HG02938 (cell line): Measurements from ENCODE around the gene KIAA1549.
"Not testable (repeated sequence)": the region's sequence is repeated elsewhere in the genome, so short reads cannot be mapped to it uniquely, and the experiment has no call there.

Experiments
- ATAC-seq: cut with Tn5 transposase; IDR thresholded peaks from one replicate; pipeline ENCODE4 v1.9.1; 2021; ENCODE audit warnings: mild to moderate bottlenecking, moderate library complexity; ENCODE audit not compliant: unreplicated experiment

KIAA1549 gene

GRCh38 chr7:138945154-138945553, 36.0 kb downstream of the KIAA1549 start:
- ATAC-seq = no peak

DNA sequence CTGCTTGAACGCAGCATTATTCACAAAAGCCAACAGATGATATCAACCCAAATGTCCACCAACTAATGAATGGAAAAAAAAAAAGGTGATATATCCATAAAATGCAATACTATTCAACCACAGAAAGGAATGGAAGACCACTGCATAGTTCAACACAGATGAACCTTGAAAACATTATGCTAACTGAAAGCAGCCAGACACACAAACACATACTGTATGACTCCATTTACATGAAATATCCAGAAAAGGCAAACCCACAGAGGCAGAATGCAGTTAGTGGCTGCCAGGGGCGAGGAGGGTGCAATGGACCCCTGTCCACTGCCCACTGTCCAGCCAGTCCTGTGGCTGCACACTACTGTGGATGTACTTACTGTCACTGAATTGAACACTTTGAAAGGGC, 36.6 kb downstream of the KIAA1549 start:
- ATAC-seq = no peak

GRCh38 chr7:138943061-138943460, 38.1 kb downstream of the KIAA1549 start:
- no peak for ATAC-seq

DNA sequence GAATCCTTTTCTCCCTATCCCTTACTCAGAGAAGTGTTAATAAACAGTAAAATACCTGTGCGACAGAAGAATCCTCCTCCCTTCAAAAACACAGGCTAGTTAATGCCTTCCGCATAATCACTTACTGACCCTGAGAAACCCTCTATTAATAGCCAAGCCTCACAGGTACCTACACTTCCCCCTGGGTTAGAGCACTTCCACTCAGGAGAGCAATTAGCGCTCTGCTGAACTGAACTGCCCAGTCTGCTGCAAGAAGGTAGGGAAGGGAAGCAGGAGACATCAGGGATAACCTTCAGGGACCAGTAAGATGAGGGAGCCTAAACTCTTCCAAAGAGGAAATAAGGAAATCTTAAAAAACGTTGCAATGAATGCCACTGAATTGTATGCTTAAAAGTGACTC, 39.6 kb downstream of the KIAA1549 start:
- no peak for ATAC-seq

DNA sequence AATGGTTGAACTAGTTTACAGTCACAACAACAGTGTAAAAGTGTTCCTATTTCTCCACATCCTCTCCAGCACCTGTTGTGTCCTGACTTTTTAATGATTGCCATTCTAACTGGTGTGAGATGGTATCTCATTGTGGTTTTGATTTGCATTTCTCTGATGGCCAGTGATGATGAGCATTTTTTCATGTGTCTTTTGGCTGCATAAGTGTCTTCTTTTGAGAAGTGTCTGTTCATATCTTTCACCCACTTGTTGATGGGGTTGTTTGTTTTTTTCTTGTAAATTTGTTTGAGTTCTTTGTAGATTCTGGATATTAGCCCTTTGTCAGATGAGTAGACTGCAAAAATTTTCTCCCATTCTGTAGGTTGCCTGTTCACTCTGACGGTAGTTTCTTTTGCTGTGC, 40.6 kb downstream of the KIAA1549 start:
- not testable (repeated sequence) for ATAC-seq

DNA sequence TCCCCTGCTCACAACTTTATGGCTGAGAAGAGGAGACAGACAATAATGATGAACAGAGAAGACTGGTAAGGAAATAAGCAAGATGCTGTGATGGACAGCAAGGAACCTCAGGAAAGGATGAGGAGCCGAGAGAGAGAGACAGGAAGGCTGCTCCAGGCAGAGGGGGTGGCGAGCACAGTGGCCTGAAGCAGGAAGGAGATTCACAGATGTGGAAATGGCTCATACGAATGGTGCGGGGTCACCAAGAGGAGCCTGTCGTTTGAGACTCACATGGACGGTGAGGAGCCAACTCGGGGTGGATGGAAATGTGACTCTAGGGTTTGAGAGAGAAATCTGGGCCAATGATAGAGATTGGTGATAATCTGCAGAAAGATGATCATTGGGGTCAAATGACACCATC, 43.7 kb downstream of the KIAA1549 start:
- ATAC-seq = no peak

DNA sequence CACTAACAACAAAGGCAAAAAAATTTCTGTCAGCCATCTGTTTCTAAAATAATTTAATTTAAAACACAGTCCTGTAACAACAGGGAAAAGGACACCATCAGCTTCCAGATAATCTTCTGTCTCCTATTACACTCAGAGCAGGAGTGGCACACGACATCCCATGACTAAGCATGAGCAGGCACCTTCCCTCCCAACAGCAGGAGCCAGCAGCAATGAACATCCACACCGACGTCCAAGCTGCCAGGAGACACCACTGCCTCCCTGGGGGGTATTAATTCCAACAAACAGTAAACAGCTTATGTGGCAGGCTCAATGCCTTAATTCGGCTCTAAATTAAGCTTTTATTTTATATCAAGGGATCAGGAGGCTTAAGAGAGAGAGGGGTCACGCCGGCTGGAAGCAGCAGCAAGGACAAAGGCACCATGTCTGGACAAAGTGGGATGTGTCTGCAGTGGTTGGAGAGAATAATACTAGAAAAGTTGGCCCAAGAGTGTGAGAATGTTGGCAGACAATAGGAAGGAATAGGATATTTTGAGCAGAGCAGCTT, 45.7 kb downstream of the KIAA1549 start:
- ATAC-seq = no peak

- ATAC-seq = no peak
Observed at GRCh38 chr7:138934861-138935260, 46.3 kb downstream of the KIAA1549 start.

- no peak for ATAC-seq
Observed at GRCh38 chr7:138934367-138934766, 46.8 kb downstream of the KIAA1549 start.

DNA sequence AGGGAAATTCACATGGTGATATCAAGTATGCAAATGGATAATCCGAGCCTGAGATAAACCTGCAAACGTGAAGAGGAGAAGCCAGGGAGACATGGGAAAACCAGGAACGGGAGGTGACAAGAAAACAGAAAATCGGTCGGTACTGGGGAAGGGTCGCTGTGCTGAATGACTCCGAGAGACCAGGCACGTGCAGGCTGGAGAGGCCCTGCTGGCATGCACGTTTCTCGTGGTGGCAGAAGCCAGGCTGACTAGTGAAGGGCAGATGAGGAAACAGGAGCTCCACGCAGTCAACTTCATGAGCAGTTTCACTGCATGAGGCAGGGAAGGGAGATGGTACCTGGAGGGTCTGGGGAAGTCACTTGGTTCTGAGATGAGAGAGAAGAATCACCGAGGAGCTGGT, 48.3 kb downstream of the KIAA1549 start:
- no peak for ATAC-seq

DNA sequence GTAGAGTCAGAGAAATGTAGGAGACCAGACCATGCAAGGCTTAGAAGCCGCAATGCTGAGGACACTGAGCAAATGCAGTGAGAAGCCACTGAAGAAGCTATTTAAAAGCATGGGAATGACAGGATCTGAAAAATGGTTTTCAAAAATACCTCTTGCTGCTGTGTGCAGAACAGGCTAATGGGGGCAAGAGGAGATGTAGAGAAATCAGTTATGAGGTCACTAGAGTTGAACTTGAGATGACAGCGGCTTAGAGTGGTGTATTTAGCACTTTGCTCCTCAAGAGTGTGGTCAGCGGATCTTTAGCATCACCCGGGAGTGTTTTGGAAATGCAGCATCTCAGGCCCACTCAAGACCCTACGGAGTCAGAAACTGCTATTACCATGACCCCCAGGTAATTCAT, 48.8 kb downstream of the KIAA1549 start:
- no peak for ATAC-seq

DNA sequence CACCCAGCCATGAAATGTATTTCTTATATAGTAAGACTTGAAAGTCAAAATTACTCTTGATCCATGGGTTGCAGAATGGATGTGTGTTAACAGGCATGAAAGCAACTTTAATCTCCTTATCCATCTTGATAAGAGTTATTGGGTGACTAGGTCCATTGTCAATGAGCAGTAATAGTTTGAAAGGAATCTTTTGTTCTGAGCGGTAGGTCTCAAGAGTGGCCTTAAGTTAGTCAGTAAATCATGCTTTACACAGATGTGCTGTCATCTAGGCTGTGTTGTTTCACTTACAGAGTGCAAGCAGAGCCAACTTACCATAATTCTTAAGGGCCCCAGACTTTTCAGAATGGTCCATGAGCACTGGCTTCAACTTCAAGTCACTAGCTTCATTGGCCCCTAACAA, 51.2 kb downstream of the KIAA1549 start:
- no peak for ATAC-seq

GRCh38 chr7:138926241-138926612, 55.0 kb downstream of the KIAA1549 start:
- no peak for ATAC-seq

- no peak for ATAC-seq
Observed at GRCh38 chr7:138924501-138925225, 56.5 kb downstream of the KIAA1549 start.

GRCh38 chr7:138921277-138921676, 59.9 kb downstream of the KIAA1549 start:
- no peak for ATAC-seq

DNA sequence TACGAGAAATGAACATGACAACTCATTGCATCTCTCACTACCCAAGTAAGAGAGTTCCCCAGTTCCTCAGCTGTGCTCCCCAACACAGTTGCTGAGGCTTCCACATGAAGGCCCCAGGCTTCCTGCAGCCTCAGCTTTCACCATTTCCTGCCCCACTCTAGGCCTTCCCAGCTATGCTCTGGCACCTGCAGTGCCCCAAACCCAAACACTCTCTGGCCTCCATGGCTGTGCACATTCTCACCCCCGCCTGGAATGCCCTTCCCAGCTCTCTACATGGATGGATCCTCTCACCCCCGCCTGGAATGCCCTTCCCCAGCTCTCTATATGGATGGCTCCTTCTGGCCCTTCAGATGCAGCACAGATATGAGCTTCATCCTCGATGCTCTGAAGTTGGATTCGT, 61.3 kb downstream of the KIAA1549 start:
- no peak for ATAC-seq

- no peak for ATAC-seq
Observed at GRCh38 chr7:138919216-138919615, 62.0 kb downstream of the KIAA1549 start.

GRCh38 chr7:138918756-138919155, 62.4 kb downstream of the KIAA1549 start:
- ATAC-seq = no peak

DNA sequence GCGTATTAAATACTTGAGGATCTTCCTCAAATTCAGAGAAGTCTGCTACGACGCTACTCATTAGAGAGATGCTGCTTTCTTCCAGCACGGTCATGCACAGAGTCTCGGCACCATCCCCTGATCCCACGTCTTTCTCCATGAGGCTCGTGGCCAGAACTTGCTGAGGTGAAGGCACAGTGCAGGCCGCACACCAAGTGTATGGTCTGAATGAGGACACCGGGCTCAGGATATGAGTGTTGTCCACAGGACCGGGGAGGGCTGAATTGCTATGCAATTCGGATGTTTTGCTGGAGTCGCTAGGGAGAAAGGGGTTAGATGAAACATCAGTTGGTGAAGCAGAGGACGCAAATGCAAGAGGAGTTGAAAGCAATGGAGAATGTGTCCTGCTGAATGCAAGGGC, 63.0 kb downstream of the KIAA1549 start:
- ATAC-seq = no peak

- ATAC-seq = no peak
Observed at GRCh38 chr7:138917771-138918170, 63.4 kb downstream of the KIAA1549 start.

GRCh38 chr7:138916731-138917130, 64.5 kb downstream of the KIAA1549 start:
- ATAC-seq = no peak

- ATAC-seq = no peak
Observed at GRCh38 chr7:138916275-138916674, 64.9 kb downstream of the KIAA1549 start.

DNA sequence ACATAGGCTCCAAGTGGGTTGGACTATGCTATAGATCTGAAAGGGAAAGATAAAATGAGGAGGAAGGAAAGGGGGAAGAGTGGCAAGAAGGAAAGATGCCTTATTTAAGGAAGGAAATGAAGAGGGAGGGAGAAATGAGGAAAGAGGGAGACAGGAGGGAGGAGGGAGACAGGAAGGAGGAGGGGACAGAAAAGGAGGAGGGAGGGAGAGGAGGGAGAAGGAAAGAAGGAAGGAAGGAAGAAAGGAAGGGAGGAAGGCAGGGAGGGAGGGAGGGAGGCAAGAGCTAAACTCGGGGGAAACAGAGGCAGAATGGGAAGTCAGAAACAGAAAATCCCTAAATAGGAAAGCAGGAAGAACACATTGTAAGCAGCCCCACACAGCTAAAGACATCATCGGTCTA, 67.4 kb downstream of the KIAA1549 start:
- ATAC-seq = no peak
